Measurements from ENCODE around the gene ZBTB24. TPM values are rescaled to one million over a fixed set of nuclear protein-coding genes. Genes with fewer than 3 reads are reported as not detected.

The ZBTB24 gene
- total RNA-seq, 1 experiment from 2014 or later, result 27.3 TPM

DNA sequence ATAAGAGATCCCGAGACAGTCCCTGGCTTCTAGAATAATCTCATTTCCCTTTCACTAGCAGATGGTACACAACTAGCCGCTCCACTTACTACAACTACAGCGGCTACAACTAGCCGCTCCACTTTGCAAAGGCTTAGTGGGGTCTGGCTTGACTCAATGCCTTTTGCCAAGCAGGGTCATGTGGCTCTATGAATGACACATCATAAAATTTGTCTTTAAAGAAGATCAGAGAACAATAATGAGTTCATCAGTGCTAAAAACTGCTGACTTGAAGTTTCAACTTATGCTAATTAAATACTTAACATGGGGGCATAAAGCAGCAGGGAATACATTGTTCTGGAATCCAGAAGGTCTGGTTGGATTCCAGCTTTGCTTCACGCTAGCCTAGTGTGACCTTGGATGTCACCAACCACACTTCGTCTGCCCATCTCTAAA lies 25.4 kb downstream of the ZBTB24 start:
- Histone ChIP-seq H3T11ph (ENCODE audit: low read length) (no peak overlapping the region), H2BK20ac (ENCODE audit: low read depth, low read length, poor library complexity, severe bottlenecking) (no peak overlapping the region), H4K20me1 (ENCODE audit: control insufficient read depth, insufficient read depth, insufficient read length) (no peaks in the 10 kb centered on the region), H2BK12ac (ENCODE audit: insufficient read length, low read depth, low read length) (no peak overlapping the region), H3K23me2 (ENCODE audit: insufficient read length, low read depth, low read length, poor library complexity, severe bottlenecking) (peaks cover 10% of the 10 kb centered on the region), H2BK5ac (ENCODE audit: insufficient read length, low read length) (no peak overlapping the region), H2BK15ac (ENCODE audit: low read depth, low read length) (no peak overlapping the region), H3K56ac (ENCODE audit: insufficient read length, low read depth, low read length) (no peak overlapping the region), H4K91ac (ENCODE audit: insufficient read length, low read depth, low read length) (no peak overlapping the region), H3K18ac (ENCODE audit: insufficient read length, low read depth, low read length) (no peak overlapping the region), H2AK5ac (ENCODE audit: insufficient read length, low read length) (no peak overlapping the region), H3K9me3 (ENCODE audit: control insufficient read depth, low read depth, low read length) (no peaks in the 10 kb centered on the region), H2AFZ (ENCODE audit: low read length) (no peak overlapping the region), H3K4me1 (ENCODE audit: insufficient read depth, low read length) (peaks cover 12% of the 10 kb centered on the region; the same call in 1 of the 2 replicates), H3K9ac (ENCODE audit: extremely low read depth, insufficient read length, low read length) (no peak overlapping the region), H3K4ac (ENCODE audit: low read depth, low read length) (no peak overlapping the region), H3K79me1 (ENCODE audit: insufficient read depth, low read depth, low read length, poor library complexity, severe bottlenecking) (peaks cover 3% of the 10 kb centered on the region), H4K5ac (ENCODE audit: insufficient read length, low read depth, low read length) (no peak overlapping the region), H3K14ac (ENCODE audit: insufficient read depth, low read length) (no peak overlapping the region), H2BK120ac (ENCODE audit: low read depth, low read length, poor library complexity, severe bottlenecking) (no peak overlapping the region), H3K4me2 (ENCODE audit: insufficient read depth, insufficient read length, low read length) (no peak overlapping the region), H4K8ac (replicated peaks; ENCODE audit: insufficient read length, low read depth, low read length) (no peak overlapping the region), H3K23ac (ENCODE audit: insufficient read length, low read depth, low read length) (no peak overlapping the region), H3K79me2 (ENCODE audit: insufficient read depth, low read length) (no peaks in the 10 kb centered on the region), H3K27ac (ENCODE audit: insufficient read length, low read depth, low read length) (no peak overlapping the region), H3K27me3 (ENCODE audit: insufficient read depth, low read length) (no peaks in the 10 kb centered on the region)
- H3K27ac Mint-ChIP-seq, result peak overlapping the region in 2 of 3 experiments; percentile 11 to 65; a peak in 2 of 7 replicates
- TF ChIP-seq, protein P1, sequence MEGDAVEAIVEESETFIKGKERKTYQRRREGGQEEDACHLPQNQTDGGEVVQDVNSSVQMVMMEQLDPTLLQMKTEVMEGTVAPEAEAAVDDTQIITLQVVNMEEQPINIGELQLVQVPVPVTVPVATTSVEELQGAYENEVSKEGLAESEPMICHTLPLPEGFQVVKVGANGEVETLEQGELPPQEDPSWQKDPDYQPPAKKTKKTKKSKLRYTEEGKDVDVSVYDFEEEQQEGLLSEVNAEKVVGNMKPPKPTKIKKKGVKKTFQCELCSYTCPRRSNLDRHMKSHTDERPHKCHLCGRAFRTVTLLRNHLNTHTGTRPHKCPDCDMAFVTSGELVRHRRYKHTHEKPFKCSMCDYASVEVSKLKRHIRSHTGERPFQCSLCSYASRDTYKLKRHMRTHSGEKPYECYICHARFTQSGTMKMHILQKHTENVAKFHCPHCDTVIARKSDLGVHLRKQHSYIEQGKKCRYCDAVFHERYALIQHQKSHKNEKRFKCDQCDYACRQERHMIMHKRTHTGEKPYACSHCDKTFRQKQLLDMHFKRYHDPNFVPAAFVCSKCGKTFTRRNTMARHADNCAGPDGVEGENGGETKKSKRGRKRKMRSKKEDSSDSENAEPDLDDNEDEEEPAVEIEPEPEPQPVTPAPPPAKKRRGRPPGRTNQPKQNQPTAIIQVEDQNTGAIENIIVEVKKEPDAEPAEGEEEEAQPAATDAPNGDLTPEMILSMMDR (conservative IDR thresholded peaks at IDR 0.05), result no peak
- H3K36me3 Mint-ChIP-seq (ENCODE audit: insufficient read depth in 1 of 3, low read depth in 3 of 3), result peaks cover 18 to 30% (median 28%) of the 10 kb centered on the region in 3 experiments
- WGBS (ENCODE audit: extremely low coverage, insufficient read length, low lambda C conversion rate), result no CpG with 5 or more reads among the region's 6 CpGs
- H3K4me3 Mint-ChIP-seq, result peak overlapping the region in 1 of 2 experiments; percentile 92; a peak in 2 of 5 replicates
- peaks cover 44 to 47% of the 10 kb centered on the region in 2 experiments for H3K4me1 Mint-ChIP-seq
- no peak for DNase-seq
- H3K27me3 Mint-ChIP-seq (ENCODE audit: low read depth), result no peaks in the 10 kb centered on the region
- H3K9me3 Mint-ChIP-seq, result no peaks in the 10 kb centered on the region; a peak in 1 of 5 replicates

Measured in H9 (cell line).